Fibroblast of lung (primary cell): ENCODE measurements around the gene UFL1.

ENCODE experiments used
- EZH2 ChIP-seq: IDR thresholded peaks from 2 replicates; pipeline ENCODE4 v1.5.1; 2012; ENCODE audit warnings: low read length, control low read depth, mild to moderate bottlenecking; ENCODE audit errors: missing control alignments
- TF ChIP-seq, protein P1 (sequence below), 2 donors: IDR thresholded peaks in 1 of 2; conservative IDR thresholded peaks in 1 of 2; 1 replicate in 1 of 2; 2 replicates in 1 of 2; pipeline ENCODE4 v1.5.1; 2011 to 2012; ENCODE audit warnings: low read length in 2 of 2, control low read depth in 1 of 2, inconsistent platforms in 1 of 2, low read depth in 1 of 2, mild to moderate bottlenecking in 1 of 2

DNA sequence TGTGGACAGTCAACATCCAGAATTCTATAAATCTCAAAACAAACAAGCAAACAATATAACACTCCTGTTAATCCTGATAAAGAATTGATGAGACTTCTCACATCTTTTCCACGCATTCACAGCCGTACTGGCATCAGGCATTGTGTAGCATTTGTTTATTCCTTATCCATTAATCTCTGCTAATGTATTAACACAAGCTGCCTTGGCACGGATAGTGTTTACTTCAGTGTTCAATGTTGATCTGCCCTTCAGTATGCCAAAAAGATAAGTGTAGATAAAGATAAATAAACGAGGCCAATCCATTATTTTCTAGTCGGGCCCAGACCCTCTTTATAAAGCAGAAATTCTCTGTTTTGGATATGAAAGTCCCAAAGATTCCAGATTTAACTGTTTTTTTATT lies 16.1 kb downstream of the UFL1 start:
- TF ChIP-seq, protein P1, sequence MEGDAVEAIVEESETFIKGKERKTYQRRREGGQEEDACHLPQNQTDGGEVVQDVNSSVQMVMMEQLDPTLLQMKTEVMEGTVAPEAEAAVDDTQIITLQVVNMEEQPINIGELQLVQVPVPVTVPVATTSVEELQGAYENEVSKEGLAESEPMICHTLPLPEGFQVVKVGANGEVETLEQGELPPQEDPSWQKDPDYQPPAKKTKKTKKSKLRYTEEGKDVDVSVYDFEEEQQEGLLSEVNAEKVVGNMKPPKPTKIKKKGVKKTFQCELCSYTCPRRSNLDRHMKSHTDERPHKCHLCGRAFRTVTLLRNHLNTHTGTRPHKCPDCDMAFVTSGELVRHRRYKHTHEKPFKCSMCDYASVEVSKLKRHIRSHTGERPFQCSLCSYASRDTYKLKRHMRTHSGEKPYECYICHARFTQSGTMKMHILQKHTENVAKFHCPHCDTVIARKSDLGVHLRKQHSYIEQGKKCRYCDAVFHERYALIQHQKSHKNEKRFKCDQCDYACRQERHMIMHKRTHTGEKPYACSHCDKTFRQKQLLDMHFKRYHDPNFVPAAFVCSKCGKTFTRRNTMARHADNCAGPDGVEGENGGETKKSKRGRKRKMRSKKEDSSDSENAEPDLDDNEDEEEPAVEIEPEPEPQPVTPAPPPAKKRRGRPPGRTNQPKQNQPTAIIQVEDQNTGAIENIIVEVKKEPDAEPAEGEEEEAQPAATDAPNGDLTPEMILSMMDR (conservative IDR thresholded peaks at IDR 0.05 in 1 of 2, IDR thresholded peaks at IDR 0.05 in 1 of 2; ENCODE audit: low read depth in 1 of 2, low read length in 2 of 2), result no peak
- no peak for TF ChIP-seq EZH2
